Measurements from ENCODE around the gene RFPL1.
A peak's percentile ranks its signal among the peaks of the same experiment; 100 is the strongest.

RFPL1 gene

DNA sequence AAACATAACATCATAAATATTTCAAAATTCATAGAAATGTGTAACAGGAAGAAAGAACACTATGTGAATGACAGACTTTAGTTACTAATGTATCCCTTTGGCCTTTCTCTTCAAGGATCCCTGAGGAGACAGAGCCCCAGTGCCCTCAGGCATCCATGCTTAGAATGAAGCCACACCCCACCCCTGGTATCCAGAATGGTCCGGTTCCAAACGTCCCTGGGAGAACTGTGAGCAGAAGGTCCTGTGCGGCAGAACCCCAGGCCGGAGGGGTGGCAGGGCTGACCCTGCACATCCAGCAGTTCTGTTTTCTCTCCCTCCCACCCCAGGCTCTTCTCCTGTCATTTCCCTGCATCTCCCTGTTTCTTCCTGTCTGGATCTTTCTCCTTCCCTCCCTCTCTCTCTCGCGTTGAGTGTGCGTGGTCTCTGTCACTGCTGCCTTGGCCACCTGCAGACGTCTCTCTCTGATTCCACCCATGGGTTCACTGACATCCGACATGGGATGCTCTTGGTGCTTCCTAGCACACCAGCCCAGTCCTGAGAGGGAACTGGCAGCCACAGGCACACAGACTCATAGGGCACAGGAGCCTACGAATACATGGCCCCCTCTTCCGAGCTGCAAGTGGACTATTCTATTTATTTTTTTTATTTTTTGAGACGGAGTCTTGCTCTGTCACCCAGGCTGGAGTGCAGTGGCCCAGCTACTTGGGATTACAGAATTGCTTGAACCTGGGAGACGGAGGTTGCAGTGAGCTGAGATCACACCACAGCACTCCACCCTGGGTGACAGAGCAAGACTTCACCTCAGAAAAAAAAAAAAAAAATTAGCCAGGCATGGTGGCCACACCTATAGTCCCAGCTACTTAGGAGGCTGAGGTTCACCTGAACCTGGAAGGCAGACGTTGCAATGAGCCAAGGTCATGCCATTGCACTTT lies 5.7 kb downstream of the RFPL1 start:
- no peak for DNase-seq

DNA sequence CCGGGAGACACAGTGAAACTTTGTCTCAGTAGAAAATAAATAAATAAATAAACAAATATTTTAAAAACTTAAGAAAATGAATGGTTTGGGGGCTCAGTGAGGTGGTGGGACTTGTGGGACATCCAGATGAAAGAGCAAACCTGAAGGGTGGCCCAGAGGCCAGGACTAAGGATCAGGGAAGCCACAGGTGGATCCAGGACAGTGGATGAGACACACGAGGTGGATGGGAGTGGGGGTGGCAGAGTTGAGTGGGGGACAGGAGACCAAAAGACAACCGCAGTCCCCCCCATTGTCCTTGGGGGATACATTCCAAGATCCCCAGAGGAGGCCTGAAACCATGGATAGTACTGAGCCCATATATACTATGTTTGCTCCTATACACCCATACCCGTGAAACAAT lies 7.1 kb downstream of the RFPL1 start:
- no peak for DNase-seq

DNA sequence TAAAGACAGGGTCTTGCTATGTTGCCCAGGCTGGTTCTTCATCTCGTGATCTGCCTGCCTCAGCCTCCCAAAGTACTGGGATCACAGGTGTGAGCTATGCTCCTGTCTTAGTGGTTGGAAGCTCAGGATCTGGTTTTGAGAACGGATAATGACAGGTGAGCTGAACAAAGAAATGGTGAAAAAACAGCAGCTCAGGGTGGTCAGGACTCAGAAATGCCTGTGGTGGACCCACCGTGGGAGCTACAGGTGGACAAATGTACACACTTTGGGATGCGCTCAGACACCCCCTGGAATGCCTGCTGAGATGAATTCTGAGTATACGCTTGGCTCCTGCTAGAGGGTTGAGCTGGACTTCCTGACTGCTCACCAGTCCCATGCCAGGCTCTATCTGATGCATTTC lies 9.5 kb downstream of the RFPL1 start:
- no peak for DNase-seq

DNA sequence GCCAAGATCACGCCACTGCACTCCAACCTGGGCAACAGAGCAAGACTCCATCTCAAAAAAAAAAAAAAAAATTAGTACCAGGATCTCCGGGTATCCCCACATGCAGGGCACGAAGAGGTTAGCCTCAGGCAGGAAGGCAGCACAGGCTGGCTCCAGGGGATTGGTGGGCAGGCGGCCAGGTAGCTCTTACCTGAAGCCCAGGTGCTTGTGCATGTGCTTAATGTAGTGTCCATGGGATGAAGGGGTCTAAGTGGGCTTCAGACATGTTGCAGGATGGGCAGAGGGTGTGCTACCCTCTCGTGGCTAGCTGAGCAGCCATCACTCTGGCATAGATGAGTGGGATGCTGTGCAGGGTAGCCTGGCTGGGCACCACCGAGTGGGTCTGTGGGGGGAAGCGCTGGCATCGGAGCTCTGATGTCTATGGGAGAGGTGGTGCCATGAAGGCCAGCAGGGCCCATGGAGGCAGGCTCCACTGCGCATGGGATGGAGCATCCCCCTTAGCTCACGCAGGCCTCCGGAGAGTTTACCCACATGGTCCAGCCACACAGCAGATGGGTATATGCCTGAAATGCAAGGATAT lies 11.0 kb downstream of the RFPL1 start:
- DNase-seq = no peak

DNA sequence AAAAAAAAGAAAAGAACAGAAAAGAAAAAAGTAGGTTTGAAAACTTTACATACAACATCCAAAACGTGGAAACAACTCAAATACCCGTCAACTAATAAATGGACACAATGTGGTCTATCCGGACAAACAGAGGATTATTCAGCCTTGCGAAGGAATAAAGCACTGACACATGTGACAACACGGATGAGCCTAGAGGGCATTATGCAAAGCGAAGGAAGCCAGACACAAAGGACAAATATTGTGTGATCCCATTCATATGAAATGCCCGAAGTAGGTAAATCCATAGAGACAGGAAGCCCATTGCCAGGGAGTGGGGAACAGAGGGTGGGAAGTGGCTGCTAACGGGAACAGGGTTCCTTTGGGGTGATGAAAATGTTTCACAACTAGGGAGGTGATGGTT lies 11.8 kb downstream of the RFPL1 start:
- DNase-seq = no peak

DNA sequence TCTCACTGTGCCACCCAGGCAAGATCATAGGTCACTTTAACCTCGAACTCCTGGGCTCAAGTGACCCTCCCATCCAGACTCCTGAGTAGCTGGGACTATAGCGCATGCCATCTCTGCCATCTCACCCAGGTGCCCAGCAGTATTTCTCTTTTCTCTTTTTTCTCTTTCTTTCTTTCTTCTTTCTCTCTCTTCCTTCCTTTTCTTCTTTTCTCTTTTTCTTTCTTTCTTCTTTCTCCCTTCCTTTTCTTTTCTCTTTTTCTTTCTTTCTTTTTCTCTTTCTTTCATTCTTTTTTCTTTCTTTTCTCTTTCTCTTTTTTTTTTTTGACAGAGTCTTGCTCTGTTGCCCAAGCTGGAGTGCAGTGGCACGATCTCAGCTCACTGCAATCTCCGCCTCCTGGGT lies 13.5 kb downstream of the RFPL1 start:
- no peak for DNase-seq

DNA sequence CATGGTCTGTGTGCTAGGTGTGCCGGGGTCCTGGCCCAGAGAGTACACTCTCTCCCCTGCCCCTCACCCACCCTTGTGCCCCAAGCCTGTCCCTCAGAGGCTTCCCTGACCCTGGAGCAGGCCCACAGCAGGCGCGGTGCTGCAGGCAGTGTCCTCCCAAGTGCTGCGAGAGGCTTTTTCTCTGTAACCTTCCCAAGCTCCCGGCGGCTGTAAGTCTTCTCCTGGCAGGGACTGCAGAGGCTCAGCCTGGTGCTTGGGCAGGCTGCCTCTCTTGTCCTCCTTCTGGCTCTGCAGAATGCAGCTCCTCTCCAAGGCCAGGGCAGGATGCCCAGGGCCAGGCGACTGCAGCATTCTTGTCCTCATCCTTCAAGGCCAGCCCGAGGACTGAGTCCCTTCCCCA lies 15.9 kb downstream of the RFPL1 start:
- no peak for DNase-seq

DNA sequence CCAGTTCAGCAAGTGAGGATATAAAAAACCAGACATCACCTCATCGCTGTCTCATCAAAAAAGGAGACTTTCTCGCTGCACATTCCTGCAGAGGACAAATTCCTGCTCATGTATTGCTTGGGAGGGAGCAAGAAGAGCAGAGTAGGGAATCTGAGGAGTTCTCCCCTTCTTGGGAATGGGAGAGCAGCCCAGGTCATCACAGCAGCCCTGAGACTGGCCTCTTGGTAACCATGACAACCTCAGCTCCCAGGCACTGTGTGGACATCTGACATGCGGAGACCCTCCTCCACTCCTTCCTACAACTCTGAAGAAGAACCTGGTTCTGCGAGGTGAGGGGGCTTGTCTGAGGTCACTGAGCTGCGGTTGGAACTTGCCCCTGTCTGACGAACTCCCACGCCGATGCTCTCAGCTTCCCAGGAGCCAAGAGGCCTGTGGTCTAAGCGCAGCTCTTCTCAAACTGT lies 17.9 kb downstream of the RFPL1 start:
- DNase-seq = no peak

DNA sequence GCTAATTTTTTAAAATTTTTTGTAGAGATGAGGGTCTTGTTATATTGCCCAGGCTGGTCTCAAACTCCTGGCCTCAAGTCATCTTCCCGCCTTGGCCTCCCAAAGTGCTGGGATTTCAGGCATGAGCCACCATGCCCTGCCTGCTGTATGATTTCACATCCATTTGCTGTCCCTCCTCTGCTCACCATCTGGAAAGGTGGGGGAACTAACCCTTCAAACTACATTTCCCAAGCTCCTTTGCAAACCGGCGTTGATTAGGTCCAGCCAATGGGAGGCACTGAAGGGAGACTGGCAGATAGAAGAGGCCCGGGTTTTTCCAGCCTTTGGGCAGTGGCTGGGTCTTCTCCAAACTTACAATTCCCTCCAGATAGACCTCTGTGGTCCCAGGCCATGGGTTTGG lies 19.3 kb downstream of the RFPL1 start:
- DNase-seq = peak; percentile 9

DNA sequence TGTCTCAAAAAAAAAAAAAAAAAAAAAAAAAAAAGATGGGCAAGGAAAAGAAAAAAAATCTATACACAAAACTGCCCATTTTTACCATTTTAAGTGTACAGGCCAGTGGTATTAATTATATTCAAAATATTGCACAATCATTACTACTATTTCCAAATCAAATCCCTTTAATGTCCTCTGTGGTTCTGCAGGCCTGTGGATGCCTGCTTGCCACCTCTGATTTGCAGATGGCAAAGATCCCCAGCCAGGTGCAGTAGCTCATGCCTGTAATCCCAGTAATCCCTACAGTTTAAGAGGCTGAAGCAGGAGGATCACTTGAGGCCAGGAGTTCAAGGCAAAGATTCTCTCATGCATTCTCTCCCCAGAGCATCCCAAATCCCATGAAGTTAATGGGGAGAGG lies 20.2 kb downstream of the RFPL1 start:
- DNase-seq = no peak

DNA sequence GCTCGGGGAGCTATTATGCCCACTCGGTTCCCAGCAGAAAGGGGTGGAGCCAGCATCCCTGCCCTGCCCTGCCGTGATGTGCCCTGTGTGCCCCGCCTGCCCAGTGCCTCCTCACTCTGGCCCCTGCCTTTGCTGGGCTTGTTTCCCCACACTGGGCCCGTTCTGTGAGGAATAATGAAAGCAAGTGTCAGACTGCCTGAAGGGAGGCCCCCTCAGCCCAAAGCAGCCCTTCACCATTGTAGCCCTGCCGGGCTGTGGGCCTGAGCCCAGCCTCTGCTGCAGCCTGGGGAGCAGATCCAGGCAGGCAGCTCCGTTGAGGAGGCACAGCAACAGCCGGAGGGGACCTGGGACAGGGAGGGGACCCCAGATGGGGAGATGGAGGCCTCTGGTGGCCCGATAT lies 21.4 kb downstream of the RFPL1 start:
- DNase-seq = no peak

DNA sequence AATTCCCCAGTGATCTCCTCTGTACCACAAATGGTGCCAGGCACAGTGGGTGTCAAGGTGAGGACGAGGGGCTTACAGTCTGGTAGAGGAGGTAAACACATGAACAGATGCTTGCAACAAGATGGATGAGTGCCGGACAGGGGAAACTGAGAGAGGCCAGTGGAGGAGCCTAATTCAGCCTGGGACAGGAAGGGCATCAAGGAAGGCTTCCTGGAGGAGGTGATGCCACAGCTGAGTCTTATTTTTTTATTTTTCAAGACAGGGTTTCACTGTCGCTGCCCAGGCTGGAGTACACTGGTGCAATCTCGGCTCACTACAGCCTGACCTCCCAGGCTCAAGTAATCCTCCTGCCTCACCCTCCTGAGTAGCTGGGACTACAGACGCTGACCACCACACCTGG lies 22.9 kb downstream of the RFPL1 start:
- DNase-seq = no peak

DNA sequence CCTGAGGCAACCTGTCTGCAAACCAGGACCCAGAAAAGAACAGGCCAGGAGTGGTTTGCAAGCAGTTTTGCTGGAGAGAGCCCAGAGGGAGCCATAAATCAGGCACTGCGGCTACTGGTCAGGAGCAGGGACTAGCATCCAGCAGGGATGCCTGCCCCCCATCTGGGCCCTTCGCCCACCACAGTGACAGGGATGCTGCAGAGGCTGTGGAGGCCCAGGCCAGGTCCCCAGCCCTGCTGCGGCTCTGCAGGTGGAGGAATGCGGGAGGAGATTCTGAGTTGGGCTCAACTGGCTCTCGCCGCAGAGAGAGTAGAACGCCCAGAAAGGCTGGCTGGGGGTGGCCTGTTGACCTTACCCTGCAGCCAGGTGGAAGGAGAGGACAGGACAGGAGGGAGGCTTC lies 25.2 kb downstream of the RFPL1 start:
- DNase-seq = no peak

DNA sequence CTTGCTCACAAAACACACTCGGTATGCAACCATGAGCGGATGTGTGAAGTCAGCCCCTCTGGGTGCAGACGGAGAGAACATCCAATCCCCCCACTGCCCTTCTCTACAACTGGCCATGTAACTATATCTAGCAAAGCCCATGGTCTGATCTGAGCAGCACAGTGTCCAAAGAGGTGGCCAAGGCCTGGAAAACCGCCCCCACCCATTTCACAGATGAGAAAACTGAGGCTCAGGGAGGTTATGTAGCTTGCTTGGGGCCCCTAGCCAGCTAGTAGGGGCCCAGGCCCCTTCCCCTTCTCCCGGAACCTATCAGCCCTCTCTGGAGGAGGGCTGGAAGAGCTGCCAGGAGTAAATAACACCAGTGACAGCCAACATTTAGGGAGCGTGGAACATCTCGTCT lies 26.2 kb downstream of the RFPL1 start:
- DNase-seq = no peak

DNA sequence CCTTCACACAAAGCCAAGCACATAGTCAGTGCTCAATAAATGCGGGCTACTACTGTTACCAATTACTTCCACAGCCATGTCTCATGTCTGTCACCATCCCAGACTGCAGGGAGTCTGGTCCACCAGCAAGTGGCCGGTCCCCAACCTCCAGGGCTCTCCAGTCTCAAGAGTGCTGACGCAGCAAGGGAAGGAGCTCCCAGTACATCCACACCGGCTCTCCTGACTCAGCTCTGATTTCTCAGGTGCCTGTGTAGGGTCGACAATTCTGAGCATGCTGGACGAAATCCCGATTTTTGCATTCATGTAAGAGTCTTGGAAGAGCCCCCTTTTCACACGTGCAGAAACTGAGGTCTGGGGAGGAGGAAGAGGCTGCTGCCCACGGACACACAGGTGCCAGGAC lies 31.4 kb downstream of the RFPL1 start:
- no peak for DNase-seq

DNA sequence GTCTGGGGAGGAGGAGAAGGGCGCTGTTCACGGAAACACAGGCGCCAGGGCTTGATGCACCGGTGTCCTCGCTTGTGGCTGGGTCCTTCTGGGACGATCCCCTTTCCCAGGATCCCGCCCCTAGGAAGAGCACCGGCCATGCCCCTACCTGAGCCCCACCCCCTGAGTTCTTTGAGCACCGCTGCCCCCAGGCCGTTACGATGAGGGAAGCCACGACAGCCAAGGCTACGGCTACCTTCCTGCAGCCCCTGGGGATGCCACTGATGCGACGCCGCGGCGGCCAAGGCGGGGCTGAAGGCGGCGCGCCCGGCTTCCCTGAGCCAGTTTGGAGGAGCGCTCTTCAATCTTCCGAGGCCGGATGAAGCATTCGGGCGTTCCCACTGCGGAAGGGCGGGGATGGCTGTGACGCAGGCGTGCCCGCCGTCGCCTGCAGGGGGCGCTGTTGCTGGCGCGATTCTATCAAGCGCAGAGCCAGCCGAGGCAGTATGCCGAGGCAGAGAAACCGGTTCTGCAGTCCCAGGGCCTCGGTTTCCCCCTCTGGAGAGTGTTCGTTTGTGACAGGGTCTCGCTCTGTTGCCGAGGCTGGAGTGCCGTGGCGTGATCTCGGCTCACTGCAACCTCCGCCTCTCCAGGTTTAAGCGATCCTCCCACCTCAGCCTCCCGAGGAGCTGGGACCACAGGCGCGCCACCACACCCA lies 31.9 kb downstream of the RFPL1 start:
- DNase-seq = peak; percentile 61

DNA sequence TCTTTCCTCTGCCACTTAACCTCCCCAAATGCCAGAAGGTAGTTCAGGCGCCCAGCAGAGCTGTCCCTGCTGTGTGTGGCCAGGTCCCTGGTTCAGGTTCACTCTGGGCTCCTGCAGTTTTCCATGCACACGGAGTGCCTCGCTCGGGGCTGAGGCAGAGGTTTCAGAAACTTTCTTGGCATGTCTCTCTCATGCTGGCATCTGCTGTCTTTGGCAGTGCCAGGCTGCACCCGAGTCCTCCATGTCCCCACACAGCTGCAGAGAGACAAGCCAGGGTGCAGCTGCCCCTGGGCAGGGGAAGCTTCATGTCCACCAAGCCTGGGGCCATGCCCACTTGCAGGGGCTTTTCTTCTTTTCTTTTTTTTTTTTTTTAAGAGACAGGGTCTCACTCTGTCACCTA lies 34.6 kb downstream of the RFPL1 start:
- DNase-seq = no peak

DNA sequence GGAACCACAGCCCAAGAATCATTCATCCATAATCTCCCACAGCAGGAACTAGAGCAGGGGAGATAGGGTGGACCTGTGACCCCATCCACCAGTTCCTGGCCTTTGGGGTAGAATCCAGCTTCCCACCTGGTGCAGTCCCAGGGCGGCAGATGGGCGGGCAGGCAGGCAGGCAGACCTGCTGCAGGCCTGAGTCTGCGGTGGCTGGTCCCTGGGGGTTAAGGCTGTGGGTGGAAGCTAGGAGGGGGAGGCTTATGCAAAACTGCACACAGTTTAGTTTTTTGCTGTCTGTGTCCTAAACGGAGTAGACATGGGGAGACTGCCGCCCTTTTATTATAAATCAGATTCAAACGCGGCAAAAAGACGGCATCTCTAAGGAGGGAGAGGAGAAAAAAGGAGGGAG lies 37.2 kb downstream of the RFPL1 start:
- DNase-seq = no peak

DNA sequence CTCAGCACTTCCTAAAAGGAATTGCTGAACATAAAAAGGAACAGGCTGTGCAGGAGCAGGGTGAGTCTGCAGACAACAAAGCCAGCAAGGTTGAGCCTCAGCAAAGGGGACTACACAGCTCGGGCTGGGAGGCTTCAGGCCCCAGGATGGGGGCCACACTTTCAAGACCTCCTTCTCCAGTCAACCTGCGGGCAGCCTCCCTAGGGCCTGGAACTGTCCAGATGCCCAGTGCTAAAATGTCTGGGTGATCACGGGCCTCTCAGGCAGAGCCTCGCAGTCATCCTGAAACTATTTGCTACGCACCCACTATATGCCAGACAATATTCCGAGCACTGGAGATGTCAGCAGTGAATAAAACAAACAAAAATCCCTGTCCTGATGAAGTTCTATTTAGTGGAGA lies 37.7 kb downstream of the RFPL1 start:
- DNase-seq = no peak

DNA sequence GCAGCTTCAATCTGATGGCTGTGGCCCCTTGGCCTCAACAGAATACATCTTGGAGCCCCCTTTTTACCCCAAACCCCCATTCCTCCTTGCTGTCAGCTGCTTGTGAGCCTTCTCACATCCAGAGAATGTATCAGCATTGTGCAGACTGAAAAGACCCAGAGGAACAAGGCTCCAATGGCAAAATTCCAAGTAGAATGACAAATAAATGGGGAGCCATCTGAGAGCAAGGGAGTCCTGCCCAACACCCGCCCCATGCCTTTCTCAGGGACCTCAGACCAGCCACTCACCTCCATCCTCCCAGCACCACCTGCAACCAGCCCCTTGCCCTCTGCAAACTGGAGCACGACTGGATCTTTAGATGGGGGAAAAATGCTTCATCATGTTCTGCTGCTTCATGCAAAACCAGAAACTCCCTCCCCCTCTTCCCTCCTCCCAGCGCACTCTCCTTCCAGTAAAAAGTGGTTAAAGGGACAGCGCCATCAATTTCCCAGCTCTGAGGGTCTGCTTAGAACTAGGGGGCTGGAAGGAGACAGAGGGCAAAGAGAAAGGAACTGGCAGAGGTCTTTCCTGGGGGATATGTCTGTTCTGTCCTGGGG lies 39.4 kb downstream of the RFPL1 start:
- DNase-seq = peak; percentile 57

DNA sequence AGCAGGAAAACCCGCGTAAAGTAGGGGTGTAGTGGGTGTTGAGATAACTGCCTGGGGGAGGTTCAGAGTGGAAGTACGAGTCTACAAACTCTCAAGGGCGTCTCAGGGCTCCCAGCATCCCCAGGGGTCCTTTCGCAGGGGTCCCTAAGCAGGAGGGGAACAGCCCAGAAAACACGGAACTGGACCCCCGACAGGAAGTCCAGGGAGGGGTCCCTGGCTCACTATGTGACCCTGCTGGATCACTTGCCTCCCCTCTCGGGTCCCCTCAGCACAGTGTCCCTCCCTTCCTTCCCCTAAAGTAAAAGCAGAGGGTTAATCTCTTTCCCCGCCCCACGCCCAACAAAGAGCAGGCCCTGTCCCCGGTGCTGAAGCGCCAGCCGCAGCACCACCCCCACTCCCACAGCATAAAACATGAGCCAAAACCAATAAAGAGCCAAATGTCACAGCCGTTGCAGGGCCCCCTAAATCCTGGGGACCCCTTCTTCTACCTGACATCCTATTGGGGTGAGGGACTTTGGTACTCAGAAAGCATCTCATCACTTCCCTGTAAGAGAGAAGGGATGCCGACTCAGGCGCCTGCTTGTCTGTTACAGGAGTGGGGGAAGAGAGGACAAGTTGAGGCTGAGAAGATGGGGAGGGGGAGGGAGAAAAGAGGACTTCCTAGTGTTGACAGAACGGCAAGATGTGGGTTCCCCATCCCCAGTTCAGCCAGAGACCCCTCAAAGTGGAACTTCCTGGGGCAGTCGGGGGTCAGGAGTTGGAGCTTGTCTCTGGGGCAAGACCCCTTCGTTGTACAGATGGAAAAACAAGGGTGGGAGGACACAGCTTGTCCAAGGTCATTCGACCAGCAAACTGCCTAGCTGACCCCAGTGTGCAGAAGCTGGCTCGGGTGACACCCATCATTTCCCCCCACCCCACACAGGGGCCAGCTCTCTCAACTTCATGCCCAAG lies 40.2 kb downstream of the RFPL1 start:
- DNase-seq = peak; percentile 20

Data from NCI-H1092 treated with DMSO at 0.1 percent for 48 hours (cell line).